ENCODE data around the gene HSF5. TPM values are rescaled to one million over a fixed set of nuclear protein-coding genes. Genes with fewer than 3 reads are reported as not detected.

The HSF5 gene
- total RNA-seq, 6 experiments from 2014 or later, result 0.06 to 0.18 (median 0.10) TPM; not detected in 1

DNA sequence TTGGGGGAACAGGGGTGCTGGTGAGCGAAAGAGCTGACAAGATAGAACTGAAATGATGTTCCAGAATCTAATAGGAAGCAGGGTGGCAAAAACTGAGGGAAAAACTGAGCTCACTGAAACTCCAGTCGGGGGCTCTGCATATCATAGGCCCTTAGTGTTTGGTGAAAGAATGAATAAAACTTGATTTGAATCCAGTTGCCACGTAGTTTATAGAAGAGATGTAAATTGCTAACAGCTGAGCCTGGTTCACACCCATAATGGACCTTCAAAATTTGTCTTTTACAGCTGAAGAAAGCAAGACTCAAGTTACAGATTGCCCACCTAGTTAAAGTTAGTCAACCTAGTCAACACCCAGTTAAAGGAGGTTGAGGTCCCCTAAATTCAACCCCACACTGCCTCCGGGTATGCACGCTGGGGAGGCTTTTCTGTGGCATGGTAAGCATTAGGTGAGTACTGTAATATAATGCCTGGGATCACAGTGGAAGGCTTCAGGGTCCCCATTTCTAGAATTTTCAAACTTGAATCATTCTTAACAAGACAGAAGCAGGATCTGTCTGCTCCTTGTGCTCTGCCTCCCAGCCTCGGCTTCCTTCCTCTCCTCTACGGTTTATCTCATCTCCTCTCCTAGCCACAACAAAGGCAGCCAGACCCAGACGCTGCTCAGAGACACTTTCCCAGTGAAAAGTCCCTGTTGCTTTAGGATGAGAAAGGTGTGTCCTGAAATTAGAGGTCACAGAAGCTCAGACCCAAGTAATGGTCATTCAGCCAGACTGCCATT, 109.3 kb downstream of the HSF5 start:
- 62% methylated on average over 8 of the region's 8 CpGs for WGBS (ENCODE audit: insufficient coverage, low coverage, low lambda C conversion rate, missing lambda C conversion rate)
- peaks cover 0 to 43% (median 22%) of the 10 kb centered on the region in 4 donors for H3K4me1 ChIP-seq
- no peak overlapping the region for H3K4me3 ChIP-seq
- TF ChIP-seq, protein P1, sequence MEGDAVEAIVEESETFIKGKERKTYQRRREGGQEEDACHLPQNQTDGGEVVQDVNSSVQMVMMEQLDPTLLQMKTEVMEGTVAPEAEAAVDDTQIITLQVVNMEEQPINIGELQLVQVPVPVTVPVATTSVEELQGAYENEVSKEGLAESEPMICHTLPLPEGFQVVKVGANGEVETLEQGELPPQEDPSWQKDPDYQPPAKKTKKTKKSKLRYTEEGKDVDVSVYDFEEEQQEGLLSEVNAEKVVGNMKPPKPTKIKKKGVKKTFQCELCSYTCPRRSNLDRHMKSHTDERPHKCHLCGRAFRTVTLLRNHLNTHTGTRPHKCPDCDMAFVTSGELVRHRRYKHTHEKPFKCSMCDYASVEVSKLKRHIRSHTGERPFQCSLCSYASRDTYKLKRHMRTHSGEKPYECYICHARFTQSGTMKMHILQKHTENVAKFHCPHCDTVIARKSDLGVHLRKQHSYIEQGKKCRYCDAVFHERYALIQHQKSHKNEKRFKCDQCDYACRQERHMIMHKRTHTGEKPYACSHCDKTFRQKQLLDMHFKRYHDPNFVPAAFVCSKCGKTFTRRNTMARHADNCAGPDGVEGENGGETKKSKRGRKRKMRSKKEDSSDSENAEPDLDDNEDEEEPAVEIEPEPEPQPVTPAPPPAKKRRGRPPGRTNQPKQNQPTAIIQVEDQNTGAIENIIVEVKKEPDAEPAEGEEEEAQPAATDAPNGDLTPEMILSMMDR (IDR thresholded peaks at IDR 0.05), result no peak
- no peak for TF ChIP-seq POLR2A (IDR thresholded peaks at IDR 0.05)
- no peaks in the 10 kb centered on the region for H3K27me3 ChIP-seq
- intact Hi-C loops (cut with DNase I), result loop anchor here in 1 of 2 donors (10.0 kb wide), 1 partner anchor 54 kb away; the partner anchor contains the start of gene TSPOAP1
- DNase-seq (no peak), ATAC-seq (no peak)
- no peaks in the 10 kb centered on the region for H3K36me3 ChIP-seq
- H3K27ac ChIP-seq, result no peak overlapping the region
- H3K9me3 ChIP-seq, result no peaks in the 10 kb centered on the region

DNA sequence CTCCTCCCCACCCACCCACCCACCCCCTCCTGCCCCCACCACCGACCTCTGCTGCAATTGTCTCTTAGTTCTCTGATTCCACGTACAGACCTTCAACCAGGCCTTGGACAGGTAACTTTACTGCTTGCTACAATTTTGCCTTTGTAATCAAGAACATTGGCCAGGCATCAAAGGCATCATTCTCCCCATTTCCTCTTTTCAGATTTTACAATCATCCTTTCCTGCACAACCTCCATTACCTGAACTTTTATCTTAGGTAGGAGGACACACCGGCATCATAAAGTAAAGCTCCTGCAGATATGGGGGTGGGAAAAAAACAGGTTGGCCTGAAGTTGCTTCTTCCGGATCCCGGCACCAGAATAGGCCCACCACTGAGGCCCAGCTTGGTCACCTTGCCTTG, 110.5 kb downstream of the HSF5 start:
- Histone ChIP-seq H3K36me3 (no peaks in the 10 kb centered on the region), H3K4me3 (no peak overlapping the region), H3K9me3 (no peaks in the 10 kb centered on the region), H3K27me3 (no peaks in the 10 kb centered on the region), H3K4me1 (peaks cover 0 to 30% (median 17%) of the 10 kb centered on the region in 4 donors), H3K27ac (no peak overlapping the region)
- no peak for TF ChIP-seq POLR2A (IDR thresholded peaks at IDR 0.05)
- TF ChIP-seq, protein P1 (IDR thresholded peaks at IDR 0.05), result no peak
- WGBS (ENCODE audit: insufficient coverage, low coverage, low lambda C conversion rate, missing lambda C conversion rate), result 78% methylated on average over 5 of the region's 5 CpGs
- DNase-seq (no peak), ATAC-seq (no peak)
- intact Hi-C loops (cut with DNase I), result loop anchor here in 1 of 2 donors (10.0 kb wide), 1 partner anchor 53 kb away; the partner anchor contains the start of gene TSPOAP1

DNA sequence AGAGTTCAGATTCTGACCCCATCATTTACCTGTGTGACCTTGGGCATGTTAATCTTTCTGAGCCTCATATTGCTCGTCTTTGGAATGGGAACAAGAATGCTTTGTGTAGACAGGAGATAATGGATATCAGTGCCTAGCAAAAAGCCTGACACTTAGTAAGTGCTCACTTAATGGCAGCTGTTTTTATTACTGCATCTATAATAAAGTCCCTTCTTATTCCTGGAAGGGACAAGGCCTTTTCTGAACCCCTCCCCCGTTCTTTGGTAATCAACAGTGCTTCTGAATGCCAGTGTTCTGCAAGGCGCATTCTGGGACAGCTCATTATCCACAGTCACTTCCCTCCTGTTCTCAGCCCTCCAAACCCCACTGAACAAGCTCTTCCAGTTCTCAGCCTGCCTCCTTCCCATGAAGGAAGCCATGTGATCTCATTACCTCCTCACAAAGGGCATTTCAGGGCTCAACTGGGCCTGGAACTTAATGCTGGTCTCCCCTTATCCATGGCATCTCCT, 111.1 kb downstream of the HSF5 start:
- intact Hi-C loops (cut with DNase I), result loop anchor here in 1 of 2 donors (10.0 kb wide), 1 partner anchor 52 kb away; the partner anchor contains the start of gene TSPOAP1
- no peak overlapping the region for H3K4me3 ChIP-seq
- TF ChIP-seq, protein P1 (IDR thresholded peaks at IDR 0.05), result no peak
- no peak for TF ChIP-seq POLR2A (IDR thresholded peaks at IDR 0.05)
- H3K27ac ChIP-seq, result no peak overlapping the region
- no peaks in the 10 kb centered on the region for H3K9me3 ChIP-seq
- ATAC-seq, result no peak
- H3K27me3 ChIP-seq, result no peaks in the 10 kb centered on the region
- no peak for DNase-seq
- H3K36me3 ChIP-seq, result no peaks in the 10 kb centered on the region
- 65% methylated on average over 3 of the region's 3 CpGs for WGBS (ENCODE audit: insufficient coverage, low coverage, low lambda C conversion rate, missing lambda C conversion rate)
- peaks cover 0 to 25% (median 14%) of the 10 kb centered on the region in 4 donors for H3K4me1 ChIP-seq

DNA sequence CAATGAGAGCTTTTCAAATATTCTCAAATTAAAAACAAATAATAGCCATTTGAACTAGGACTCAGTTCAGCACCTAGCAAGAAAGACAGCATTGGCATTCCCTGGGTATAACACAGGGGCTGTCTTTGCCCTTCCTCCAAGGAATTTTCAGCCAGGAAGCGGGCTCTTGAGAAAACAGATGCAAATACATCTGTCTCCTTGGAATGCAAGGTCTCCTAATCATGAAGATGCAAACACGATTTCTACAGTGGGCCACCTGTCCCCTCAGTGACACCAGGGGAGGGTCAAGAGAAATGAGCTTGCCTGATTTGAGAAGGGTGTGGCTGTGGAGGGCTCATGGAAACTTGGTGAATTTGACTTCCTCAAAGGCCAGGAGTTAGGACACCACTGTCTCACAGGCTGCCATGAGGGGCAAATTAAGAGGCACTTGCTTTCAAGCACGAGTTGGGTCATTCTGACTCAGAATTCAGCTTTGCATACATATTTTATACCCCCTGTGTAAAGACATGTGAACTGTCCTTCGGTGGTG, 111.7 kb downstream of the HSF5 start:
- no peaks in the 10 kb centered on the region for H3K9me3 ChIP-seq
- 87% methylated on average over 4 of the region's 4 CpGs for WGBS (ENCODE audit: insufficient coverage, low coverage, low lambda C conversion rate, missing lambda C conversion rate)
- DNase-seq, result no peak
- TF ChIP-seq, protein P1 (IDR thresholded peaks at IDR 0.05), result no peak
- no peak for TF ChIP-seq POLR2A (IDR thresholded peaks at IDR 0.05)
- no peak for ATAC-seq
- H3K27me3 ChIP-seq, result no peaks in the 10 kb centered on the region
- intact Hi-C loops (cut with DNase I), result loop anchor here in 1 of 2 donors (10.0 kb wide), 1 partner anchor 52 kb away; the partner anchor contains the start of gene TSPOAP1
- H3K36me3 ChIP-seq, result no peaks in the 10 kb centered on the region
- H3K4me1 ChIP-seq, result peaks cover 0 to 19% (median 11%) of the 10 kb centered on the region in 4 donors
- no peak overlapping the region for H3K4me3 ChIP-seq
- no peak overlapping the region for H3K27ac ChIP-seq
